Caco-2 (cell line): ENCODE measurements around the gene MAP3K21. TPM values are rescaled to one million over a fixed set of nuclear protein-coding genes. Genes with fewer than 3 reads are reported as not detected.

Experiments
- BruUV-seq: library from RNA; stranded (reverse); fragments of 400-500 nt; replicated peaks from 2 replicates; lab custom pipeline; 2021; lab: Mats Ljungman, UMichigan
- CTCF ChIA-PET: fragments of 300-600 bp; sonication (Branson Sonifier 250); formaldehyde crosslinking; loops from one replicate; lab custom pipeline; 2022; ENCODE audit warnings: antibody characterized with exemption; lab: Charles Lee
- POLR2A ChIA-PET: fragments of 300-600 bp; sonication (Branson Sonifier 250); formaldehyde crosslinking; loops from one replicate; lab custom pipeline; 2022; ENCODE audit warnings: antibody characterized with exemption; lab: Charles Lee
- DNase-seq, 2 experiments: peaks; one replicate each; pipeline versions ENCODE4 v3.0.0 to v3.0.0-alpha.2; 2020 to 2022
- H3K27me3 ChIP-seq: replicated peaks from 2 replicates; pipeline ENCODE4 v1.6.0; 2011; ENCODE audit warnings: low read length; ENCODE audit not compliant: control insufficient read depth, insufficient read depth
- H3K36me3 ChIP-seq: 2 replicates; pipeline ENCODE4 v1.5.1; 2011; ENCODE audit warnings: low read length; ENCODE audit not compliant: control insufficient read depth, insufficient read depth
- H3K4me1 ChIP-seq: fragments of 250-450 bp; sonication (Bioruptor Pico); 2 replicates; pipeline ENCODE4 v1.5.1; 2020; ENCODE audit warnings: mild to moderate bottlenecking
- H3K4me3 ChIP-seq: 2 replicates; pipeline ENCODE4 v1.5.1; 2011; ENCODE audit warnings: low read depth, mild to moderate bottlenecking, control low read depth, low read length
- H3K9me3 ChIP-seq: fragments of 250-450 bp; sonication (Bioruptor Pico); 2 replicates; pipeline ENCODE4 v1.5.1; 2020; ENCODE audit warnings: mild to moderate bottlenecking, moderate library complexity
- H3K27ac Mint-ChIP-seq: one replicate; pipeline ENCODE4 v1.8.0; 2022; ENCODE audit warnings: mixed read lengths; ENCODE audit not compliant: unreplicated experiment
- H3K27me3 Mint-ChIP-seq: one replicate; pipeline ENCODE4 v1.8.0; 2022; ENCODE audit warnings: mixed read lengths; ENCODE audit not compliant: insufficient read depth, unreplicated experiment
- H3K36me3 Mint-ChIP-seq: one replicate; pipeline ENCODE4 v1.8.0; 2022; ENCODE audit warnings: mild to moderate bottlenecking, mixed read lengths; ENCODE audit not compliant: insufficient read depth, unreplicated experiment
- H3K4me1 Mint-ChIP-seq: one replicate; pipeline ENCODE4 v1.8.0; 2022; ENCODE audit warnings: low read depth, mixed read lengths; ENCODE audit not compliant: unreplicated experiment
- H3K4me3 Mint-ChIP-seq: one replicate; pipeline ENCODE4 v1.8.0; 2022; ENCODE audit warnings: mild to moderate bottlenecking, moderate library complexity, mixed read lengths; ENCODE audit not compliant: unreplicated experiment
- H3K9me3 Mint-ChIP-seq: one replicate; pipeline ENCODE4 v1.8.0; 2022; ENCODE audit warnings: mixed read lengths; ENCODE audit not compliant: unreplicated experiment
- intact Hi-C: fragments of 100-400 bp; cut with micrococcal nuclease; formaldehyde crosslinking; loops from one replicate; pipeline ENCODE4 v1.10.0; 2022; ENCODE audit not compliant: unreplicated experiment
- total RNA-seq: library from RNA; stranded (reverse); gene quantifications from 2 replicates; pipeline ENCODE4 v1.2.3, GENCODE V29; 2022
- TF ChIP-seq, protein P1 (sequence below), 2 experiments: fragments of 200-600 bp in 1 of 2; IDR thresholded peaks; 1 replicate in 1 of 2; 2 replicates in 1 of 2; pipeline versions ENCODE4 v1.5.1 to v1.8.0; 2011 to 2022; ENCODE audit warnings: antibody characterized with exemption in 1 of 2, control low read depth in 1 of 2, inconsistent platforms in 1 of 2, low read depth in 1 of 2, low read length in 1 of 2, mild to moderate bottlenecking in 1 of 2, moderate library complexity in 1 of 2; ENCODE audit not compliant: insufficient read depth in 1 of 2, severe bottlenecking in 1 of 2, unreplicated experiment in 1 of 2

MAP3K21 gene
- total RNA-seq, 1 experiment from 2014 or later: 10.4 TPM

DNA sequence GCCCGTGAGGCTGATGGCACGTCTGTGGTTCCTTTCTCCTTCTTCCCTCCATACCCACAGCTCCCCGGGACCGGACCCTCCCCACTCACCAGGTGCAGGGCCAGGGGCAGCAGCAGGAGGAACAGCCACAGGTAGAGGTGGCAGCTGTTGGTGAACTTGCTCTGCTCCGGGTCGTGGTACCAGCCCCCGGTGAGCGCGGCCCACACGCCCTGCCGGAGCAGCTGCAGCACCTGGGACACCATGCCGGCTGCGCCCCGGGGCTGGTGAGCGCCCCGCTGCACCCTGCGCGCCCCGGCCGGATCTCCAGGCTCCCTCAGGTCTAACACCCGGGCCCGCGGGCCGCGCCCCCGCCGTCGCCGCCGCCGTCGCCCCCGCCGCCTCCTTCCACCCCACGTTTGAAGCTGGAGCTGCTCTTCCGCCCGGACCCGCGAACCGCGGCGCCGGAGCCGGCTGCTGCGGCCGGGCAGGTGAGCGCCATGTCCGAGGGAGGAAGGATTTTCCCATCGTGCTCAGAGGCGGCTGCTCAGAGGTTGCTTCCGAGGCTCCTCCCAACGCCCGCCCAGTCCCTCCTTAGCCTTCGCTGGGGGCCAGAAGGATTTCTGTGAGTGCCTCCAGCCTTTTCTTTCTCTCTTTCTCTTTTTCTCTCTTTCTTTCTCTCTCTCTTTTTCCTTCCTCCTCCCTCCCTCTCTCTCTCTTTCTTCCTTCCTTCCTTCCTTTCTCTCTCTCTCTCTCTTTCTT is 32.1 kb upstream of the MAP3K21 start, which contains the start of gene PCNX2:
Gene PCNX2, minus strand, starts transcription at position 489 of the 738 bp plus-strand sequence. Its CDS starts 247 bp downstream, at position 242.
- H3K4me3 Mint-ChIP-seq: peak within 1 kb of the TSS; percentile 93
- TF ChIP-seq, protein P1, sequence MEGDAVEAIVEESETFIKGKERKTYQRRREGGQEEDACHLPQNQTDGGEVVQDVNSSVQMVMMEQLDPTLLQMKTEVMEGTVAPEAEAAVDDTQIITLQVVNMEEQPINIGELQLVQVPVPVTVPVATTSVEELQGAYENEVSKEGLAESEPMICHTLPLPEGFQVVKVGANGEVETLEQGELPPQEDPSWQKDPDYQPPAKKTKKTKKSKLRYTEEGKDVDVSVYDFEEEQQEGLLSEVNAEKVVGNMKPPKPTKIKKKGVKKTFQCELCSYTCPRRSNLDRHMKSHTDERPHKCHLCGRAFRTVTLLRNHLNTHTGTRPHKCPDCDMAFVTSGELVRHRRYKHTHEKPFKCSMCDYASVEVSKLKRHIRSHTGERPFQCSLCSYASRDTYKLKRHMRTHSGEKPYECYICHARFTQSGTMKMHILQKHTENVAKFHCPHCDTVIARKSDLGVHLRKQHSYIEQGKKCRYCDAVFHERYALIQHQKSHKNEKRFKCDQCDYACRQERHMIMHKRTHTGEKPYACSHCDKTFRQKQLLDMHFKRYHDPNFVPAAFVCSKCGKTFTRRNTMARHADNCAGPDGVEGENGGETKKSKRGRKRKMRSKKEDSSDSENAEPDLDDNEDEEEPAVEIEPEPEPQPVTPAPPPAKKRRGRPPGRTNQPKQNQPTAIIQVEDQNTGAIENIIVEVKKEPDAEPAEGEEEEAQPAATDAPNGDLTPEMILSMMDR (IDR thresholded peaks at IDR 0.05; ENCODE audit: insufficient read depth in 1 of 2, low read depth in 1 of 2, low read length in 1 of 2, severe bottlenecking in 1 of 2, unreplicated experiment in 1 of 2): no peak
- H3K9me3 Mint-ChIP-seq: no peaks in the 10 kb centered on the region
- peaks cover 16% of the 10 kb centered on the region for H3K4me1 Mint-ChIP-seq
- H3K36me3 ChIP-seq: no peaks in the 10 kb centered on the region
- no peaks in the 10 kb centered on the region for H3K36me3 Mint-ChIP-seq
- ChIA-PET POLR2A (no interaction called here), CTCF (no interaction called here)
- H3K27me3 Mint-ChIP-seq: no peaks in the 10 kb centered on the region
- intact Hi-C loops: no loop called here
- H3K4me1 ChIP-seq: 0 out of 2 replicates have a peak, but pooled peaks cover 8% of the 10 kb centered on the region
- peak; percentile 76 to 79 for DNase-seq
- H3K27ac Mint-ChIP-seq: peak within 1 kb of the TSS; percentile 73
- H3K4me3 ChIP-seq: peak within 1 kb of the TSS; percentile 85
- H3K9me3 ChIP-seq: no peaks in the 10 kb centered on the region
- H3K27me3 ChIP-seq: no peaks in the 10 kb centered on the region; the same call in 1 of the 2 replicates
- no TSS peak for BruUV-seq

DNA sequence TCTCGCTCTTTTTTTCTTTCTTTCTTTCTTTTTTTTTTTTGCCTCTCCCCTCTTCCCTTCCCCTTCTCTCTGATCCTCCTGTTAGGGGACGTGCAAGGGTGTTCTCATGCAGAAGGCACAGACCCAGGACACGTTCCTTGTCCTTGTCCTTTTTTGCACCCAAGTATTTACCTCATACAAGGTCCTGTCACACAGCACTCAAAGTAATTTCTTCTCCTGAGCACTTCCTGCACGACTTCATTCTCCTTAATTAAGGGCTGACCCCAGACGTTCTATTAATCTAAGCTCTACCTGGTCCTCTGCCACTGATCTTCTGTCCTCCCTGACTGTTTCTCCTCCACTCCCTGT is 31.6 kb upstream of the MAP3K21 start:
- TF ChIP-seq, protein P1 (IDR thresholded peaks at IDR 0.05; ENCODE audit: insufficient read depth in 1 of 2, low read depth in 1 of 2, low read length in 1 of 2, severe bottlenecking in 1 of 2, unreplicated experiment in 1 of 2): no peak
- no TSS peak for BruUV-seq

DNA sequence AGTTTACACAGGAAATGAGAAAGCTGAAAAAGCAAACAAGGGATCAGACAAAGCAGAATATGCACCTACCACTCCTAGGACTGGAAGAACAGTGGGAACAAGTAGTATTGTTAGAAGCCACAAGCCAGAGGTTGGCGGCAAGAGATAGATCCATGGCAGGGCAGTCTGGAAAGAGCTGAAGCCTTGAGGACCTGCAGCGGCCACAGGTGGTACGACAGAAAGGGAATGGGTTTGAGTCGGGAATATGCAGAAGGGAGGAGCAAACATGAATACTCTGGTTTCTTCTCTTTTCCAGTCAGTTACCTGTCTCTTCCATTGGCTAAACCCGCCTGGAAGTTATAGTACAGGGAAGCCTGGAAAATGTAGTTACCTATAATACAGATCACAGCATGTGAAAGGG is 28.1 kb upstream of the MAP3K21 start:
- Mint-ChIP-seq H3K4me1 (peaks cover 16% of the 10 kb centered on the region), H3K4me3 (no peak overlapping the region), H3K27ac (no peak overlapping the region), H3K9me3 (no peaks in the 10 kb centered on the region), H3K27me3 (no peaks in the 10 kb centered on the region), H3K36me3 (no peaks in the 10 kb centered on the region)
- Histone ChIP-seq H3K27me3 (no peaks in the 10 kb centered on the region; the same call in 1 of the 2 replicates), H3K9me3 (0 out of 2 replicates have a peak, but pooled peaks cover 4% of the 10 kb centered on the region), H3K36me3 (no peaks in the 10 kb centered on the region), H3K4me3 (no peak overlapping the region), H3K4me1 (0 out of 2 replicates have a peak, but pooled peaks cover 4% of the 10 kb centered on the region)
- ChIA-PET CTCF (no interaction called here), POLR2A (no interaction called here)
- no TSS peak for BruUV-seq
- no peak for DNase-seq
- TF ChIP-seq, protein P1 (IDR thresholded peaks at IDR 0.05; ENCODE audit: insufficient read depth in 1 of 2, low read depth in 1 of 2, low read length in 1 of 2, severe bottlenecking in 1 of 2, unreplicated experiment in 1 of 2): peak in 1 of 2 experiments; percentile 10
- intact Hi-C loops: no loop called here

More for the DNA sequence above, 31.6 kb upstream of the MAP3K21 start:
- POLR2A ChIA-PET: no interaction called here
- CTCF ChIA-PET: no interaction called here
- 0 out of 2 replicates have a peak, but pooled peaks cover 8% of the 10 kb centered on the region for H3K4me1 ChIP-seq
- peak overlapping the region; percentile 85 for H3K4me3 ChIP-seq
- Mint-ChIP-seq H3K4me3 (peak overlapping the region; percentile 93), H3K4me1 (peaks cover 16% of the 10 kb centered on the region), H3K27me3 (no peaks in the 10 kb centered on the region), H3K27ac (peak overlapping the region; percentile 73), H3K9me3 (no peaks in the 10 kb centered on the region), H3K36me3 (no peaks in the 10 kb centered on the region)
- no peaks in the 10 kb centered on the region for H3K9me3 ChIP-seq
- no peak for DNase-seq
- H3K36me3 ChIP-seq: no peaks in the 10 kb centered on the region
- no peaks in the 10 kb centered on the region; the same call in 1 of the 2 replicates for H3K27me3 ChIP-seq
- intact Hi-C loops: no loop called here
